RCC 7860 (cell line): ENCODE results near the gene UBE2L5.
A peak's percentile ranks its signal among the peaks of the same experiment; 100 is the strongest.
"Not testable (repeated sequence)": the region's sequence is repeated elsewhere in the genome, so short reads cannot be mapped to it uniquely, and the experiment has no call there.

Source experiments
- DNase-seq: peaks from one replicate; pipeline ENCODE4 v3.0.0-alpha.2; 2015; ENCODE audit warnings: low spot score
- FAIRE-seq: peaks from 2 replicates; lab custom pipeline; 2012; peaks lifted over from hg19 to GRCh38; lab: Jason Lieb, UNC

UBE2L5 gene

DNA sequence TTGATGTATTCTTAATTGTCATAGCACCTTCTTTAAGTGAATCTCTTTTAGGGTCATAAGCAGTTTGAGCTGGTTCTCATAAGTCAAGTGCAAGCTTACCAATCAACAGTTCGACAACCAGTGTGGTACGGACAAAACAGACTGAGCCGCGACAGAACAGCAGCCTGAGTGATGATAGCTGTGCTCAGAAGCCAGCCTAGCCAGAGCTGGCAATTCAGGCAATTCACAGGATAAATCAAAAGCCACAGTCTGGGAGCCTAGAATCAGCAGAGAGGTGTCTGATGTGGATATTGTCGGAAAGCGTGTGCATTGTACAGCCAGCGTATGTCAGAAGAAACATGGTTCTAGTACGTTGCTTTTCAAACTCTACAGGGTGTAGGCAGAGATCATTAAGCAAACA, 14.9 kb downstream of the UBE2L5 start:
- DNase-seq (no peak), FAIRE-seq (no peak)

- FAIRE-seq = no peak
- DNase-seq = no peak
These were observed 16.0 kb downstream of the UBE2L5 start for GRCh38 chr13:30438286-30438685.

DNA sequence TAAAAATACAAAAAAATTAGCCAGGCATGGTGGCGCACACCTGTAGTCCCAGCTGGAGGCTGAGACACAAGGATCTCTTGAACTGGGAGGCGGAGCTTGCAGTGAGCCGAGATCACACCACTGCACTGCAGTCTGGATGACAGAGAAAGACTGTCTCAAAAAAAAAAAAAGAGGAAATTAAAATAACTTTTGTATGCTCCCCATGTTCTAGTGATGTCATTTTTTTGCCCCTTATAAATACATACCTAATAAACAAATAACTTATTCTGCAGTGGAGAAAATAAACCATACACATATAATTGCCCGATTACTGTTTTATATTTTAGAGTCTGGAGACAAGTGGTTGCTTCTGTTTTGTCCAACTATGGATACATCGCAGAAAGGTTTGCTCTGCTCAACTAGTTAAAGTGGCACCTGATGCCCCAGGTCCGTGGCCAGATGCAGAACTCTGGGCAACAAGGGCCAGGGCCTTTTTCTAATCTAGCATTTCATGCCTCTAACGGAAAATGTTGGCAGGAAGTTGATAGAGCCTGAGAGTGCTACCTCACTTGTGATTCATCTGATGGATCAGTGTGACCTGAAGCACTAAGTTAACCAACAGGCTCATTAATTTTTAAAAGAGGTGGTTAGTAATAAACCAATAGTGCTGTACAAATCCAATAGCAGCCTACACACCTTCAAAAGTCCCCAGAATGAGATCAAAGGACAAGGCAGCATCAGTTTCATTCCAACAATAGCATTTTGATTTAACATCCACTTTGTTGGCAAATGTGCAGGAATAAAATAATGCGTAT, 18.8 kb downstream of the UBE2L5 start:
- DNase-seq (peak; percentile 53), FAIRE-seq (peak; percentile 85)

GRCh38 chr13:30442926-30443325, 20.6 kb downstream of the UBE2L5 start:
- DNase-seq = no peak
- no peak for FAIRE-seq

DNA sequence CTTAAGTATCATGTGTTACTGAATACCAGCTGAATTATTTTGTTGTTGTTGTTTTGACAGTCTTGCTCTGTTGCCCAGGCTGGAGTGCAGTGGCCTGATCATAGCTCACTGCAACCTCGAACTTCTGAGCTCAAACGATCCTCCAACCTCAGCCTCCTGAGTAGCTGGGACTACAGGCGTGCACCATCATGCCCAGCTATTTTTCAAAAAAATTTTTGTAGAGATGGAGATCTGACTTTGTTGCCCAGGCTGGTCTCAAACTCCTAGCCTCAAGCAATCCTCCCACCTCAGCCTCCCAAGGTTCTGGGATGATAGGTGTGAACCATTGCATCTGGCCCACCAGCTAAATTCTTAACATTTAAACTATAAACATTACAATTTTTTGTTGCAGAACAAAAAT, 21.2 kb downstream of the UBE2L5 start:
- DNase-seq, FAIRE-seq: not testable (repeated sequence)

DNA sequence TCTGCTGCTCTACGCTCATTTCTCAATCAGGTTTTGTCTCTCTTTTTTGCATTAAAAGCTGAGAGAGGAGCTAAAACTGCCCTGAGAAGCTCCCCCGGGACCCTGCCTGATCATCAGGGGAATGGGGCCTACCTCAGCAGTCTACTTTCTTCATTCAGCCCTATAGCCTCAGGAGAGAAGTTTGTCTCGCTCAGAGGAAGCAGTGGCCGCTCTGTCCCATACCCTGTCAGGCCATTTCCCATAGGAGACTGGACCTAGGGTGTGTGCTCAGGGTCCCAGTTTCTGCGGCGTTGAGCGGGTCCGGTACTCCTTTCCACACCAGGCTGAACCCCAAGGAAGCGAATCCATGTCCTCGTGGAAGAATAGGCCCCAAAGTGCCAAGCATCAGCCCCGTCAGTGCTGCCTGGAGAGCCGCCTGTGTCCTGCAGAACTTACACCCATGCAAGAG, 21.7 kb downstream of the UBE2L5 start:
- FAIRE-seq (no peak), DNase-seq (no peak)

DNA sequence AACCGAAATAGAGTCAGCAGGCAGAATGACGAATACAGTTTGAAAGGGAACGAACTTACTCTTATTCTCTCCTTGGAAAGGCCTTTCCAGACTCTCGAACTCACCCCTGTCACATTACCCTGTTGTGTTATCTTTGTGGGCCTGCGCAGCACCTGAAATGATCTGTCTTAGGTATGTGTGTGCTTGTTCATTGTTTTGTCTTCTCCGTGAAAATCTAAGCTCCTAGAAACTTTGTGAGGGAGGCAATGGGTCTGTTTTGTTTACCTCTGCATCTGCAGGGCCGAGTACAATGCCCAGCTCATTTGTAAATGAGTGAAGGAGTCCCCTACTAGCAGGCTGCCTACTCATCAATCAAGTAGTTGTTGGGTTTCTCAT, 23.8 kb downstream of the UBE2L5 start:
- DNase-seq (no peak), FAIRE-seq (no peak)

GRCh38 chr13:30448441-30448840, 26.1 kb downstream of the UBE2L5 start:
- no peak for DNase-seq
- FAIRE-seq = no peak

GRCh38 chr13:30450066-30450465, 27.8 kb downstream of the UBE2L5 start:
- DNase-seq (no peak), FAIRE-seq (no peak)

DNA sequence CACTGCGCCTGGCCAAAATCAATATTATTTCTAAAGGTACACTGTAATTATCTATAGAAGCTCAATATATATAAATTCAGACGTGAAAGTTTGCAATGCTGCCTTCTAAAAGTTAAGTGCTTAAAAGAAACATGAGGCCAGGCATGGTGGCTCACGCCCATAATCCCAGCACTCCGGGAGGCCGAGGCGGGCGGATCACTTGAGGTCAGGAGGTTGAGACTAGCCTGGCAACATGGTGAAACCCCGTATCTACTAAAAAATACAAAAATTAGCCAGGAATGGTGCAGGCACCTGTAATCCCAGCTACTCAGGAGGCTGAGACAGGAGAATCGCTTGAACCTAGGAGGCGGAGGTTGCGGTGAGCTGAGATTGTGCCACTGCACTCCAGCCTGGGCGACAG, 29.2 kb downstream of the UBE2L5 start:
- FAIRE-seq, DNase-seq: not testable (repeated sequence)

DNA sequence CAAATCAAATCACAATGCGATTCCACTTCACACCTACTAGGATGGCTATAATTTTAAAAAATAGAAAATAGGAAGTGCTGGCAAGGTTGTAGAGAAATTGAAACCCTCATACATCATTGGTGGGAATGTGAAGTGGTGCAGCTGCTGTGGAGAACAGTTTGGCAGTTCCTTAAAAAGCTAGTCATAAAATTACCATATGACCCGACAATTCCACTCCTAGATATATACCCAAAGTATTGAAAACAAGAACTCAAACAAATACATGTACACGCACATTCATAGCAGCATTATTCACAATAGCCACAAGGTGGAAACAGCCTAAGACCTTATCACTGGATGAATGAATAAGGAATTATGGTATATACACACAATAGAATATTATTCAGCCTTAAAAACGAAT, 31.4 kb downstream of the UBE2L5 start:
- DNase-seq (no peak), FAIRE-seq (no peak)

- FAIRE-seq (no peak), DNase-seq (no peak)
These were observed 32.7 kb downstream of the UBE2L5 start for GRCh38 chr13:30454991-30455390.

GRCh38 chr13:30456290-30456689, 34.0 kb downstream of the UBE2L5 start:
- FAIRE-seq = no peak
- no peak for DNase-seq

DNA sequence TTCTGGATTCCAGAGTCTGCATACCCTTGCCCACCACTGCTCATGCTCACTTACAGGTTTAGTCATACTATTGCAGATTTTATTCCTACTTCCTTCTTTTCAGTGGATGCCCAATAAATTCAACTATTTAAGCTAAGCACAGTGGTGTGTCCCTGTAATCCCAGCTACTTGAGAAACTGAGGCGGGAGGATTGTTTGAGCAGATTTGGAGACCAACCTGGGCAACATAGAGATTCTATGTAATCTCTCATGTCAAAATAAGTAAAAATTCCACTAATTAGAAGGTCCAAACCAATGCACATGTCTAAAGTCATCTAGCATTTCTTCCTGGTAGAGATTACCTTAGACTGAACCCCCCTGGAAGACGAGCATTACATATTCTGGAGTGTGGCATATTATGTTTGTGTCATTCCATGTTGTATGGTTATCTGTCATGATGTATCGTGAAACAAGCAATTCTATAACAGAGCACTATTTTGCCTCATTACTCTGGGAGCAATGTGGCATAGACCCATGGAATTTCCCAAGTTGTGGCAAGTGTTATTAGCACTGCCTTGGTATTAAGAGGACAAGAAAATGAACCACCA, 35.1 kb downstream of the UBE2L5 start:
- FAIRE-seq = no peak
- DNase-seq = no peak

- not testable (repeated sequence) for FAIRE-seq, DNase-seq
These were observed 39.2 kb downstream of the UBE2L5 start for GRCh38 chr13:30461279-30462066.

DNA sequence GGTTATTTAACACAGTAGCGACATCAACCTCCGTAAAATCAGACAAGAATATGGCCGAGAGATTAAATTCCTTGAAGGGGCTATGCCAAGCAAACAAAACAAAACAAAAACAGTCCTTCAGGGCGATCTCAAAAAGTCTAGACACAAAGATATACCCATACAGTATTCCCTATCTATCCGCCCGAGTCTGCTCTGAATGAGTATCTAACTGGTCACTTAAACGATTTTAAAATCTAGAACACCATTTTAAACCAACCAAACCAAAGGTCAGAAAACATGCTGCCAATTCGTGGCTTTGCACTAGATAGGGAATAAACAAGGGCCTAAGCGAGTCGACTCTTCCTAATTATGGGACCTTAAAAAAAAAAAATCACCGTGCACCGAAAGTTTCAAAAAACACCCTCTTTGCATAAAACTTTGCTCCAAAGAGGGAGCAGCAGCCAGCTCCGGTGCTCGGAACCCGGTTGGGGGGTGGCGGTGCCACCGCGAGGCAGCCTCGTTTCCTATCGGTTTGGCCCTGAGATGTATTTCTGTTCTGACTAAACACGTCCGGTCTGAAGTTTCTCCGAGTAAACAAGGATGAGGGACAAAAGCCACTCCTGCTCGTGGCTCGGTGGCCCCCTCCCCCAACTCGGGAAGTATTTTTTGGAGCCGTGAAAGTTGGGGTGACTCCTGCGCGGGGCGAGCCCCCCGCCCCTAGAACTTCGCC, 41.6 kb downstream of the UBE2L5 start:
- DNase-seq (peak; percentile 48), FAIRE-seq (no peak)

DNA sequence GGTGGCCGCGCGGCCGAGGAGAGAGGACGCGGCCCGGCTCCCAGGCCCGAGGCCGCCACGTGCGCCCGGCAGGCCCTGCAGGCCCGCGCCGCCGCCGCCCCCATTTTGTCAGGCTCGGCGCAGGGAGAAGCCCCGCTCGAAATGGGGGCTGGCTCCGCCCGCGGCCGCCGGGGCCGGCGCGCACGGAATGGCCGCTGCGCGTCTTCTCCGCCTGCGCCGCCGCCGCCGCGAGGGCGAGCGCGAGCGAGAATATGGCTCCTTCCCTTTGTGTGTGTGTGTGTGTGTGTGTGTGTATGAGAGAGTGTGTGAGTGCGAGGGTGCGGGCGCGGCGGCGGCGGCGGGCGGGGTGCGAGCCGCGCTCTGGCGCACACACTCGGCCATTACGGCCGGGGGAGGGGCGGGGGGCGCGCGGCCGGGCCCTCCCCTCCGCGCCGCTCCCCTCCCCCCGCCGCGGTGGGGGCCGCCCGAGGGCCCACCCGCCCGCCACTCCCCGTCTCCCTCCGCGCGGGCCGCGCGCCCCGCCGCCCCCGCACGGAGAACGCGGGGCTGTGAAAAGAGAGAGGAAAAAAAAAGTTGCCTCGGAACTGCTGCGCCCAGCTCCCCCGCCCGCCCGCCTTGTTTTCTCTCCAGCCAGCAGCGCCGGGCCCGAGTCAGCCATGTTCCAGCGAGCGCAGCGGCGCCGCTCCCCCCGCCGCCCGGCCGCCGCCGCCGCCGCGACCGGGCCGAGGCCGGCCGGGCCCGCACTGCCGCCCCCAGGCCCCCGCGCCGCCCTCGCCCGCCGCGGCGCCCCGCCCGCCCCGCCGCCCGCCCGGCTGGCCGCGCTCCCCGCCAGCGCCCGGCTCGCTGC, 42.4 kb downstream of the UBE2L5 start:
- DNase-seq (no peak), FAIRE-seq (no peak)

DNA sequence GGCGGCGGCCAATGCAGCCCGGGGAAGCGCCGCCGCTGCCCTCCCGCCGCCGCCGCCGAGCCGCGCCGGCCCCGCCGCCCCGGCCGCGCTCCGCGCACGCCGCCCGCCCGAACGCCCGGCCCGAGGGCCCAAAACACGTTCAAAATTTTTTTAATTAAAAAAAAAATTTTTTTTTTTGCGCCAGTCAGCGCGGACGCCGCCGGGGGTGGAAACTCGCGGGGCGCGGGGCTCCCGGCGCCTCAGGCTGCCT, 43.0 kb downstream of the UBE2L5 start:
- no peak for DNase-seq
- no peak for FAIRE-seq

- peak; percentile 91 for FAIRE-seq
- DNase-seq = peak; percentile 97
These were observed 43.5 kb downstream of the UBE2L5 start, which contains the start of gene HMGB1 for GRCh38 chr13:30465593-30466357. HMGB1 (minus strand) TSS chr13:30465936; CDS start chr13:30463680, 2,256 bp downstream.

- peak; percentile 8 for FAIRE-seq
These were observed 44.0 kb downstream of the UBE2L5 start for GRCh38 chr13:30466358-30466714.

More at GRCh38 chr13:30466358-30466714, 44.0 kb downstream of the UBE2L5 start:
- peak; percentile 45 for DNase-seq
